Stimulated activated CD4-positive, alpha-beta T cell treated with anti-CD3 and anti-CD28 coated beads, Interleukin-1b, Interleukin-23, amount 100 ng/mL, for 48 hours (primary cell): ENCODE results near the gene GAB4.

Source experiments
- DNase-seq: peaks from one replicate; pipeline ENCODE4 v3.0.0-alpha.2; 2020

The GAB4 gene

GRCh38 chr22:16975155-16975885 is 32.7 kb downstream of the GAB4 start:
- no peak for DNase-seq

DNA sequence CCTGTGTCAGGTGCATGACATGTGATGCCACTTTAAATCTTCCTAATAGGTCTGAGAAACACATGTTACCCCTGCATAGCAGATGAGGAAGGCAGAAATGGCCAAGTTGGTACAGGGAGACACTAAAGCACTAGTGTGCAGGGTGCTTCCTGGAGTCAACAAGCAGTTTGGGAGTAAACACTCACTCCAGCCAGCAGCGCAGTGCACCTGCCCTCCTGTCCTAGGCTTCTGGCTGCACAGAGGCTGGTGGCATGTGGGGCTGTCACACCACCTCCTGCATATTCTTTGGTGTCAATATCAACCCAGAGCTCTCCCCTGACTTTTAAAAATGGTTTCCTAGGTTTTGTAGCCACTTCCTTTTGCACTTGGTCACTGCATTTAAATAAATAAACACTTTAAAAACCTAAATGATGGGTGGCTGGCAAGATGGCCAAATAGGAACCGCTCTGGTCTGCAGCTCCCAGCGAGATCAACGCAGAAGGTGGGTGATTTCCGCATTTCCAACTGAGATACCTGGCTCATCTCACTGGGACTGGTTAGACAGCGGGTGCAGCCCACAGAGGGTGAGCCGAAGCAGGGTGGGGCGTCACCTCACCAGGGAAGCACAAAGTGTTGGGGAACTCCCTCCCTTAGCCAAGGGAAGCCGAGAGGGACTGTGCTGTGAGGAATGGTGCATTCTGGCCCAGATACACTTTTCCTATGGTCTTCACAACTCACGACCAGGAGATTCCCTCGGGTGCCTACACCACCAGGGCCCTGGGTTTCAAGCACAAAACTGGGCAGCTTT is 33.5 kb downstream of the GAB4 start:
- no peak for DNase-seq

DNA sequence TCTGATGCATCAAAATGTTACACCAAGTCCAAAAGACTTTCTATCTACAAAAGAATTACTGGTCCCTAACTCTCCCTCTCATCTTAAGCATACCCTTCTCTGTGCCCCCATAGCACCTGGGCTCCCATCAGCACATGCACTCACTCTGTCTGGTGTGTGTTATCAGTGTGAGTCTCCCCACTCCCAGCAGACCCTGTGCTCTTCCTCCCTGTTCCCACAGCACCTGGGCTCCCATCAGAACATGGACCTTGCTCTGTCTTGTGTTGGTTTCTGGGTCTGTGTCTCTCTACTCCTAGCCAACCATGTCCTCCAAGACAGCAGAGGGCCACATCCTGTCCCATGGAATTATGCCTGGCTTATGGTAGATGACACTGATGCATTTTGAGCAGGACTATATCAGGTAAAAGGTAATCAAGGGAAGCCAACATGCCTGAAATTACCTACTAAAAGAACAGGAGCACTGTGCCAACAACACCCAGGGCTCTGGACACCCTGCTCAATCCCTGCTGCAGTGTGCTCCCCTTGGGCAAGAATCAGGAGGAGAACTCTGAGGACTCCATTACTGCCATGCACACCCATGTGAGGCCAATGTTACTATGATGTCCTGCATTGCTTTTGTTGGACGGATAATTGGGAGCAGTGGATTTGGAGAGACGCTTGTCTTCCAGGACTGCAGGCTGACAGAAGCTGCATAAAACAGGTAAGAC is 34.3 kb downstream of the GAB4 start:
- DNase-seq = no peak

DNA sequence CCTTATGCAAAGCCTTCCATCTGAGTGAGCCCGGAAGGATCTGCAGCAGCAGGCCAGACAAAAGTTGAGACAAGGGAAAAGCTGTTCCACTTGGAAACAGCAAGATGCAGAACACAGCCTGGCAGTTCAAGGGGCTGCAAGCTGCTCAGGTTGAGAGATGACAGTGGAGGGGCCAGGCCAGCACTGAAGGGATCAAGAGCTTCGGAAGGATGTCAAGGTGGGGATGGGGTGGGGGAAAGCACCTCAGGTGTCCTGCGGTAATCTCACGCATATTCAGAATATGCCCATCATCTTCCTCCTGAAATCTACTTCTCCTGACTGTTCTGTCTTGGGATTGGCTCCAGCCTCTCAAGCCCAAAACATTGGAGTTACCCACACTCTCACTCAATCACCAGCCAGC is 35.7 kb downstream of the GAB4 start:
- DNase-seq = no peak

DNA sequence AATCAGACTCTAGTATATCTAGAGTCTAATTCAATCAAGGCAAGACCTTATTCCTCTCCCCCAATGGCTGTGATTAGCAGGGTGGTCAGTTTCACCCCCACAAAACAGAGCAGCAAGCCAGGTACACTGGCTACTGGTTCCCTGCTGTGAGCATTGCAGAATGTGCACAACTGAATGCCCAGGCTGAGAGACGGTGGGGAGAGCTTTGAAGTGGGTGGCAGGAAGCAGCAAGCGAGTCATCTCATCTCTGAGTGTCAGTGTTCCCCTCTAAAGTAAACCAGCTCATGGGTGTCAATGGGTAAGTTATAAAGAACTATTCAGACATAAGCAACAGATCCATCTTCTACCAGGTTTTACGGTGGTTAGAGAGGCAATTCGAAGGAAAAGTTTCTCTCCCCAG is 37.6 kb downstream of the GAB4 start:
- DNase-seq = peak; percentile 19

DNA sequence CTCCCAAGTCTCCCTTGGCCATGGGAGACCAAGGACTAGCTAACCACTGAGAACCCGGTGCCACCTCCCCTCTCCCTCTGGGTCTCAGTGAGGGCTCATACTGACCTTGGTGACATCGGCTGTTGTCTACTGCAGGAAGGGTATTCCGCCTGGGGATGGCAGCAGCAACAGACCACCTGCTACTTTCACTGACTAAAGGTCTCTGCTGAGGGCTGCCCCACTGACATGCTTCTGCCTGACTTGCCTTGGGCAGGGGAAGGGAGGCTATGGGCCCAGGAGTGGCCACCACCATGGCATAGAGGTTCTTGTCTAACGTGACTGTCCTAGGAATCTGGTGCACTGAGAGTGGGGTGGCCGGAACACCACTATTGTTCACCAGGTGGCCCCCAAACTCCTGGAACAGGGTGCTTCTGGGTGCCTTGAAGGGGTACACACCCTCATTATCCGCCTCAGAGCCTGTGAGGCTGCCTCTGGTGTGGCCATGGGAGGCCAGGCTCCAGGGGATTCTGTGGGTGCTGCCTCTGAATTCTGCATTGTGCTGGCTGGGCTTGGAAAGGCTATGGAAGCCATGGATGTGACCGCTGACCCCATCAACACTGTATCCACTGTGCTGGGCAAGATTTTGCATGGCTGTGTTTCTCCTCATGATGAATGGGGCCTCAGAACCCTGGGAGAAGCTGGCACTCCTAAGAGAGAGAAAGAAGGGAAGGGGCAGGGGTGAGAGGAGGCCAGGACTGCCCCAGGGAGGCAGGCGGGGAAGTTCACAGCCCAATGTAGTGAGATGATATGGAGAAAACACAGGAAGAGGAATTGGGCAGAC is 38.3 kb downstream of the GAB4 start:
- DNase-seq = no peak

GRCh38 chr22:16968218-16968595 is 39.8 kb downstream of the GAB4 start:
- DNase-seq = no peak

DNA sequence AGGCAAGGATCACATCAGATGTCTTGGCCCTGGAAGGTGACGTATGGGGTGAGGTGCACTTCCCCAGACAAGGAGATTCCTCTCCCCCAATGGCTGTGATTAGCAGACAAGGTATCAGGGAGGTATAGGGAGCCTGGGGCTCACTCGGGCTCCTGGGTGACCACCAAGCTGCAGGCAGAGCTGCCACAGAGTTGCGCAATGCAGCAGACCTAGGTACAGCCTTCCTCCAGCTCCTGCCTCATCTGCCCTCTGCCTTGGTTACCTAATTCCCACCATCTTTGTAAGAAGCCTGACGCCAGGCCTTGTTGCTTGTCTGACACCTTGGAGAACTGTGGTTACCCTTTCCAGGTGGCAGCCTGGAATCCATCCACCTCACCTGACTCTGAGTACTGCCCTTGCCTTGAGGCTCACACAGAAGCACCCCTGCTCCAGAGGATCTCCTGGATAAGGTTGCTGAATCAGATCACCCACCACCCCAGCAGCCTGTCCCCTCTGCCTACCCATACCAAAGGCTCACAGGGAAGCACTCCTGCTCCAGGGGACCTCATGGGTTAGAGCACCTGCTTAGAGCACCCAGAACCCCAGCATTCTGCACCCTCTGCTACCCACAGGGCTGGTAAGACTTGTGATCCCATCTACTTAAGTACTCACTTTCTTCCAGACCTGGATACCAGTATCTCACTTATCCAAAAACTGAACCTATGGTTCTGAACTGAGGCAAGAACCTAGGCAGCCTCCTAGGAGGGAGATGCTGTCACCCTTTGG is 40.4 kb downstream of the GAB4 start:
- no peak for DNase-seq

DNA sequence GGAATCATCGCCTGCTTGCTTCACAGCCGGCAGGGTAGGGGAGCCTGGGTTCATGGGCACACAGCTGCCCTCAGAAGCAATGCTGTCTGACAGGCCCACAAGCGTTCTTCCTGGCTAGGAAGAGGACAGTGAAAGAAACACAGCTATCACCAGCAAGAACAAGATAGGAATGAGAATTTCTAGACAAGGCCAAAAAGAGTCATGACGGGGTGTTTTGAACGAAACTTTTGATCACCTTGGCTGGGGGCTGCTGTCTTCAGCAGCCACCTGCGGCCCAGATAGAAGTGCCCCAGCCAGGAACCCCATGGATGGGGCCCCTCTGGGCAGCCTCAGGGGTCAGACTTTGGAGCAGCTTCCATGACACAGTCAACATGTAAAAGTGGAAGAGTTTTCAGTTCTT is 41.8 kb downstream of the GAB4 start:
- DNase-seq = no peak

DNA sequence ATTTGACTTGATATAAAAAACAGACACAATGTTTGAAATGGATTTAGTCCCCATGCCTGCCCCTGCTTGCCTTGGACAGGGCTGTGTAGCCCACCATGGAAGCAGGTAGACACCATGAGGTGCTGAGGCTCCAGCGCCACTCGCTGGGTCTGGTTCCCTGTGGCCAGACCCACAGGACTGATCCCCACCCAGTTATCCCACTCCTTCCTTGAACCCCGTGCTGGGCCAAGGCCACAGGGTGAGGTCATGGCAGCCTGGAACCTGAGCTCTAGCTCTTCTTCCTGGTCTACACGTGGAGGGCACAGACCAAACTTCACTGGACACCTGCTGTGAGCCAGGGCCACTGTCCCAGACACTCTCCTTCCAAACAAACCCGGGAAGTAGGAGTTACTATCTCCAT is 42.5 kb downstream of the GAB4 start:
- no peak for DNase-seq

DNA sequence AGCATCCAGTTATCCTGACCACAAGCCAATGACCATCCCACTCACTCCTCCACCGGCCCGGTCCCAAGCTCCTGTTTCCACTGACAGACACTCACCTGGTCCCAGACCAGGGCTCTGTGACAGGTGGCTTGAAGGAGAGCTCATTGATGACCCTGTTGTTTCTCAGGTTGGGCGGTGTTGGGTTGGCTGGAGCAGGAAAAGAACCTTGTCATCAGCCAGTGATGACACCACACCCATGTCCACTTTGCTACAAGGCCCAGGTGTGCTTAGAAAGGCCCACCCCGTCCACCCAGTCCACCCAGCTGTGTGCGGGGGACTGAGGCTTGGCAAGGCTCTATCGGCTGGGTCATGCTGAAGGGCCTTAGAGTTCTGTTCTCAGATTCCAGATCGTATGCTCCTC is 42.9 kb downstream of the GAB4 start:
- DNase-seq = no peak

- no peak for DNase-seq
These were observed 43.7 kb downstream of the GAB4 start for GRCh38 chr22:16964366-16964765.

- no peak for DNase-seq
These were observed 44.7 kb downstream of the GAB4 start for GRCh38 chr22:16963189-16963945.

DNA sequence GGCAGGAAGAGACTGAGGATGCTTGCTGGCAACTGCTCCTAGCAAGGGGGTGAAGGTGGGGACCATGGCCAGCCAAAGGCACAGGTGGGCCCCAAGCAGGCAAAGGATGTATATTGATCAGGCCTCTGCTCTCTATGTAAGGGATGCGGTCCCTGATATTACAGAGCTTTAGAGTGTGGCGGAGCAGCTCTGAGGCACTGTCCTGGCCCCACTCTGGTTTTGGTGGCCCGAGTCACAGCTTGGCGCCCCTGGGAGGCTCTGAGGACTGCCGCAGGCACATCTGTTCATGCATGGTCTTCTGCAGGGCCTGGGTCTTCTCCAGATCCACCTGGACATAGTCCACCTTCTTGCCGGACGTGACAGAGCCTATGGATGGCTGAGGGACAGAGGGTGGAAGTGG is 45.5 kb downstream of the GAB4 start:
- no peak for DNase-seq

DNA sequence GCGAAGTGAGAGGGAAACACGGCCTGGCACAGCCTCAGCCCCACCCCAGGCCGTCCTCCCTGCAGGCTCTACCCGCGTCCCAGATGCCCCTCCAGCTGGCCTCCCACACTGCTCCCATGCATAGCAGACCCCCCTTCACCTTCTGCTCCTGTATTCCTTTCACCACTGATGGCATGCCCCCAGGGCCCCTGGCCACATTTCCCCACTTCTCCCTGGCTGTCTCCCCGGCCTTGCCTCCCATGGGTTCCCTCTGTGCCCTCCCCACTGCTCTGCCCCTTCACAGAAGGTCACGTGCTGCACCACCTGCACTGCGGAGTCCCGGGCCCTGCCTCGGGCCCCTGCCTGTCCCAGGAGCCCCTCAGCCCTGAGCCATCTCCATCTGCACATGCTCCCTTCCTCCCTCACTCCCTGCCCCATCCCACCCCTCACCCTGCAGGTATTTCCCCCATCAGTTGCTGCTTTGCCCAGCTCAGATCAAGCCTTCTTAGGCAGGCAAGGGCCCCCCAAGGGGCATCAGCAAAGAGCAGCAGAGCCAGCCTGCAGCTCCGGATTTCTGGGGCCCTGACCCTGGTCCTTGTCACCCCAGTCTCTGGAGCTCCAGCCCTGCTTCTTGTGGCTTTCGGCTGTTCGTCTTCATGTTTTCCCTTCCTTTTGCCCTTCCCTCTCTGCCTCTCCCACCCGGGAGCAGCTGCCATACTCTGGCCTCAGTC is 46.4 kb downstream of the GAB4 start:
- DNase-seq = no peak

- no peak for DNase-seq
These were observed 47.2 kb downstream of the GAB4 start for GRCh38 chr22:16960884-16961249.

DNA sequence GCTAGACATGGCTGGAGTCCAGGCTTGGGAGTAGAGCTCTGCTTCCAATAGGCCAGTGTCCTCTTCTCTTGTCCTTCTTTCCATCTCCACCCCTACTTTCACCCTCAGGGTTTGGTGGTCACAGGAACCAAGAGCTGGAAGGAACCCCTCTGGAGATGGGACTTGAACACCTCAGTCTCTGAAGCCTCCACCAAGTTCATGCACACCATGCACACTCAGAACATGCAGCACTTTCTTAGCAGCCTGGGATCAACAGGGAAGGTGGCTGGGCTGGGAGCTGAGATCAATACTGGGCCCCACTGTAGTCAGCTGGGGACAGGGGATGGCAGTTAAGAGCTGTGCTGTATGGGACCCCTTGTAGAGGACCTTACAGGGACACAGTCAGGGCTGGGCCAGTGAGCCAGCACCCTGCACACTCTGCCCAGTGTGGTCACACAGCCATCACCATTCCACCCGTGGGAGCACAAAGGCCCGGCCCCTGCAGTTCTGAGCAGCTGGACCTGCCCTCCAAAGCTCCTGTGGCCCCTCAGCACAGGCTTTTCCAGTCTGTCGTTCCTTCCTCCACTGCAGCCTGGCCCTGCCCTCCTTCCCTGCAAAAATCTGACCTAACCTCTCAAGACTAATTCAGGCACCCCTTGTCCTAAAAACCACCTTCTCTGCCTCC is 47.7 kb downstream of the GAB4 start:
- DNase-seq = no peak

- DNase-seq = no peak
These were observed 48.6 kb downstream of the GAB4 start for GRCh38 chr22:16959345-16959930.

GRCh38 chr22:16958475-16958874 is 49.5 kb downstream of the GAB4 start:
- DNase-seq = no peak

DNA sequence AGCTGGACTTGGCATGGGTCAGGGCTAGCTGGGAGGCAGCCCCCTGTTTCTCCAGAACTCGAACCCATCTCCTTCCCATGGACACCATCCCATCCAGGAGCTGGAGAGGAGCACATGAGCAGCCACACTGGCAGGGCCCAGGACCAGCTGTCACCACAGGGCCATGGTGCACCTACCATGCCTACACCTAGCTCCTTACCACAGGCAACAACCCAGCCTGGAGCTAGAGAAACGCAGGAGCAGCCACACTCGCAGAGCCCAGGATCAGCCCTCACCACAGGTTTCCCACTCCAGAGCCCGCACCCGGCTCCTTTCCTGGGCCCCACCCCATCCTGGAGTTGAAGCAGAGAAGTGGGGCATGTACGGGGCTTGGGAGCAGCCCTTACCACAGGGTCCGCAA is 50.2 kb downstream of the GAB4 start:
- DNase-seq = no peak
